Esophagus squamous epithelium (tissue), 4 donors: ENCODE results near the gene A1BG. TPM values are rescaled to one million over a fixed set of nuclear protein-coding genes. Genes with fewer than 3 reads are reported as not detected.

Experiments
- small RNA-seq, 4 donors: library from RNA; depleted of rRNA; stranded (forward); fragments of <200 nt; gene quantifications; one replicate each; pipeline ENCODE3, GENCODE V24; 2016
- total RNA-seq, 4 donors: library from RNA; depleted of rRNA; stranded (reverse); fragments of >200 nt; gene quantifications; one replicate each; pipeline ENCODE4 v1.1.0, GENCODE V29; 2016

A1BG gene
- total RNA-seq, 4 donors from 2014 or later, result 1.1 to 25.1 (median 13.9) TPM; not detected in 1

Small RNA genes lying within 50 kb of the gene (small RNA-seq; reads per million reads assigned to genes)
- 0 reads per million in 4 donors for gene MIR4754
- 0 reads per million in 4 donors for gene MIR6806
- 0 to 0.60 (median 0.15) reads per million in 4 donors for gene RNA5SP473

Other genes with a start within 250 kb of the A1BG start
- 1 to 10 TPM; 3.0 to 6.7 (median 3.9) TPM for gene ZNF329, start 202.7 kb downstream of the A1BG start, total RNA-seq
- gene ZNF274, start 170.4 kb downstream of the A1BG start, total RNA-seq, result 10 to 100 TPM; 20.4 to 28.6 (median 24.9) TPM
- gene ZNF544, start 124.6 kb downstream of the A1BG start, total RNA-seq, result 10 to 100 TPM; 19.1 to 53.4 (median 36.0) TPM
- 1 to 10 TPM; 3.5 to 6.7 (median 4.2) TPM for gene ZNF8, start 74.5 kb downstream of the A1BG start, total RNA-seq
- gene ERVK3-1, start 48.1 kb downstream of the A1BG start, total RNA-seq, result 10 to 100 TPM; 24.7 to 42.0 (median 38.0) TPM
- 1 to 10 TPM; 2.2 to 3.2 (median 2.9) TPM for gene ZSCAN22, start 26.5 kb downstream of the A1BG start, total RNA-seq
- 1 to 10 TPM in 3 of 4 donors, under 1 TPM in 1; 0.87 to 1.9 (median 1.4) TPM for gene ZNF497, start 9.3 kb upstream of the A1BG start, total RNA-seq
- gene ZNF837, start 27.5 kb upstream of the A1BG start, total RNA-seq, result 1 to 10 TPM; 2.4 to 6.7 (median 3.3) TPM
- 1,000 to 10,000 TPM; 1,292 to 2,917 (median 1,952) TPM for gene RPS5, start 33.8 kb upstream of the A1BG start, total RNA-seq
- gene RNF225, start 42.2 kb upstream of the A1BG start, total RNA-seq, result 10 to 100 TPM in 2 of 4 donors, 1 to 10 TPM in 2; 5.0 to 30.5 (median 15.7) TPM
- gene ZNF584, start 55.2 kb upstream of the A1BG start, total RNA-seq, result 10 to 100 TPM in 2 of 4 donors, 1 to 10 TPM in 2; 8.5 to 13.4 (median 9.4) TPM
- gene ZNF132, start 86.7 kb upstream of the A1BG start, total RNA-seq, result 1 to 10 TPM; 2.0 to 5.3 (median 2.4) TPM
- gene ZNF324B, start 98.1 kb upstream of the A1BG start, total RNA-seq, result 10 to 100 TPM in 1 of 4 donors, 1 to 10 TPM in 3; 6.5 to 10.1 (median 8.0) TPM
- gene ZNF324, start 113.6 kb upstream of the A1BG start, total RNA-seq, result 10 to 100 TPM; 13.5 to 25.4 (median 20.2) TPM
- 10 to 100 TPM in 3 of 4 donors, 1 to 10 TPM in 1; 6.0 to 13.3 (median 12.1) TPM for gene ZNF446, start 122.9 kb upstream of the A1BG start, total RNA-seq
- gene SLC27A5, start 158.5 kb upstream of the A1BG start, total RNA-seq, result 1 to 10 TPM; 1.9 to 5.3 (median 2.6) TPM
- gene ZBTB45, start 166.3 kb upstream of the A1BG start, total RNA-seq, result 10 to 100 TPM in 1 of 4 donors, 1 to 10 TPM in 3; 6.9 to 11.1 (median 8.3) TPM
- 100 to 1,000 TPM; 150 to 198 (median 179) TPM for gene TRIM28, start 190.6 kb upstream of the A1BG start, total RNA-seq
- 10 to 100 TPM; 76.5 to 99.5 (median 86.6) TPM for gene CHMP2A, start 201.6 kb upstream of the A1BG start, total RNA-seq
- gene UBE2M, start 205.1 kb upstream of the A1BG start, total RNA-seq, result 10 to 100 TPM; 22.0 to 37.4 (median 24.7) TPM
- 10 to 100 TPM; 11.8 to 30.9 (median 21.7) TPM for gene MZF1, start 219.8 kb upstream of the A1BG start, total RNA-seq